DOHH2 (cell line): Measurements from ENCODE around the gene ARL6IP4.
A peak's percentile ranks its signal among the peaks of the same experiment; 100 is the strongest.
"Not testable (repeated sequence)": the region's sequence is repeated elsewhere in the genome, so short reads cannot be mapped to it uniquely, and the experiment has no call there.

Experiments used
- H3F3A ChIP-seq: fragments of 200-600 bp; sonication (generic), shearing (Covaris generic); 2 replicates; pipeline ENCODE4 v1.6.0; 2016; ENCODE audit warnings: antibody characterized with exemption, mild to moderate bottlenecking; ENCODE audit not compliant: control insufficient read depth, insufficient read depth
- H3K27ac ChIP-seq: fragments of 200-600 bp; sonication (generic); 2 replicates; pipeline ENCODE4 v1.5.1; 2014; ENCODE audit warnings: low read depth, mild to moderate bottlenecking, low read length, moderate library complexity
- H3K27me3 ChIP-seq: fragments of 200-600 bp; sonication (generic); 2 replicates; pipeline ENCODE4 v1.6.1; 2014; ENCODE audit warnings: mild to moderate bottlenecking, low read length, mixed read lengths; ENCODE audit not compliant: control insufficient read depth
- H3K36me3 ChIP-seq: fragments of 200-600 bp; sonication (generic); 2 replicates; pipeline ENCODE4 v1.6.1; 2014; ENCODE audit warnings: mild to moderate bottlenecking, low read length, moderate library complexity, mixed read lengths; ENCODE audit not compliant: control insufficient read depth
- H3K4me1 ChIP-seq: fragments of 200-600 bp; sonication (generic); 2 replicates; pipeline ENCODE4 v1.6.1; 2014; ENCODE audit warnings: mild to moderate bottlenecking, low read length, mixed read lengths; ENCODE audit not compliant: control insufficient read depth
- H3K4me2 ChIP-seq: fragments of 200-600 bp; sonication (generic); 2 replicates; pipeline ENCODE4 v1.6.0; 2014; ENCODE audit warnings: mild to moderate bottlenecking, low read length, moderate library complexity
- H3K4me3 ChIP-seq: fragments of 200-600 bp; sonication (generic); 2 replicates; pipeline ENCODE4 v1.5.1; 2014; ENCODE audit warnings: mild to moderate bottlenecking, low read length, mixed read lengths
- H3K79me2 ChIP-seq: fragments of 200-600 bp; sonication (generic); 2 replicates; pipeline ENCODE4 v1.6.1; 2014; ENCODE audit warnings: mild to moderate bottlenecking, low read length, mixed read lengths; ENCODE audit not compliant: control insufficient read depth
- H3K9me2 ChIP-seq: fragments of 200-600 bp; sonication (generic); replicated peaks from 2 replicates; pipeline ENCODE4 v1.6.1; 2014; ENCODE audit warnings: mild to moderate bottlenecking, low read length, mixed read lengths; ENCODE audit not compliant: control insufficient read depth
- H3K9me3 ChIP-seq: fragments of 200-600 bp; sonication (generic); 2 replicates; pipeline ENCODE4 v1.6.1; 2014; ENCODE audit warnings: antibody characterized with exemption, low read length, mixed read lengths; ENCODE audit not compliant: control insufficient read depth, insufficient read depth
- H4K20me1 ChIP-seq: fragments of 200-600 bp; sonication (generic); 2 replicates; pipeline ENCODE4 v1.6.0; 2014; ENCODE audit warnings: low read depth, mild to moderate bottlenecking, antibody characterized with exemption, low read length, moderate library complexity; ENCODE audit not compliant: control insufficient read depth, insufficient read depth
- EZH2phosphoT487 ChIP-seq: fragments of 200-600 bp; sonication (generic); IDR thresholded peaks from 2 replicates; pipeline ENCODE4 v1.6.1; 2017; ENCODE audit warnings: borderline replicate concordance, mild to moderate bottlenecking, antibody characterized with exemption, low read length, moderate library complexity, mixed read lengths
- TF ChIP-seq, protein P1 (sequence below): fragments of 200-600 bp; sonication (generic); IDR thresholded peaks from one replicate; pipeline ENCODE4 v1.5.1; 2014; ENCODE audit warnings: antibody characterized with exemption, mild to moderate bottlenecking, low read depth, low read length; ENCODE audit not compliant: poor library complexity, severe bottlenecking

Gene ARL6IP4

GRCh38 chr12:122935318-122935717, 45.2 kb upstream of the ARL6IP4 start:
- peak overlapping the region; percentile 94 for H3K27ac ChIP-seq
- H3K9me2 ChIP-seq = no peaks in the 10 kb centered on the region
- peak overlapping the region; percentile 20; the same call in 1 of the 2 replicates for H3K4me2 ChIP-seq
- no peaks in the 10 kb centered on the region for H3K36me3 ChIP-seq
- H3K27me3 ChIP-seq = no peaks in the 10 kb centered on the region
- peaks cover 22% of the 10 kb centered on the region for H3F3A ChIP-seq
- no peaks in the 10 kb centered on the region for H3K79me2 ChIP-seq
- no peak overlapping the region for H3K4me3 ChIP-seq
- TF ChIP-seq, protein P1, sequence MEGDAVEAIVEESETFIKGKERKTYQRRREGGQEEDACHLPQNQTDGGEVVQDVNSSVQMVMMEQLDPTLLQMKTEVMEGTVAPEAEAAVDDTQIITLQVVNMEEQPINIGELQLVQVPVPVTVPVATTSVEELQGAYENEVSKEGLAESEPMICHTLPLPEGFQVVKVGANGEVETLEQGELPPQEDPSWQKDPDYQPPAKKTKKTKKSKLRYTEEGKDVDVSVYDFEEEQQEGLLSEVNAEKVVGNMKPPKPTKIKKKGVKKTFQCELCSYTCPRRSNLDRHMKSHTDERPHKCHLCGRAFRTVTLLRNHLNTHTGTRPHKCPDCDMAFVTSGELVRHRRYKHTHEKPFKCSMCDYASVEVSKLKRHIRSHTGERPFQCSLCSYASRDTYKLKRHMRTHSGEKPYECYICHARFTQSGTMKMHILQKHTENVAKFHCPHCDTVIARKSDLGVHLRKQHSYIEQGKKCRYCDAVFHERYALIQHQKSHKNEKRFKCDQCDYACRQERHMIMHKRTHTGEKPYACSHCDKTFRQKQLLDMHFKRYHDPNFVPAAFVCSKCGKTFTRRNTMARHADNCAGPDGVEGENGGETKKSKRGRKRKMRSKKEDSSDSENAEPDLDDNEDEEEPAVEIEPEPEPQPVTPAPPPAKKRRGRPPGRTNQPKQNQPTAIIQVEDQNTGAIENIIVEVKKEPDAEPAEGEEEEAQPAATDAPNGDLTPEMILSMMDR = no peak
- TF ChIP-seq EZH2phosphoT487 = no peak
- H3K9me3 ChIP-seq = 0 out of 2 replicates have a peak, but pooled peaks cover 3% of the 10 kb centered on the region
- peaks cover 71% of the 10 kb centered on the region for H3K4me1 ChIP-seq
- H4K20me1 ChIP-seq = no peaks in the 10 kb centered on the region

GRCh38 chr12:122937622-122938091, 42.8 kb upstream of the ARL6IP4 start:
- Histone ChIP-seq H3K9me2 (no peaks in the 10 kb centered on the region), H4K20me1 (no peaks in the 10 kb centered on the region), H3K79me2 (no peaks in the 10 kb centered on the region), H3K4me3 (0 out of 2 replicates have a peak overlapping the region, but pooled peaks have one; percentile 1), H3K27ac (no peak overlapping the region), H3K36me3 (no peaks in the 10 kb centered on the region), H3K4me1 (peaks cover 52% of the 10 kb centered on the region), H3K4me2 (peak overlapping the region; percentile 42), H3K9me3 (0 out of 2 replicates have a peak, but pooled peaks cover 3% of the 10 kb centered on the region), H3F3A (peaks cover 21% of the 10 kb centered on the region), H3K27me3 (no peaks in the 10 kb centered on the region)
- TF ChIP-seq, protein P1 = no peak
- no peak for TF ChIP-seq EZH2phosphoT487

GRCh38 chr12:122939125-122939524, 41.4 kb upstream of the ARL6IP4 start:
- H3K36me3 ChIP-seq = no peaks in the 10 kb centered on the region
- H3K4me3 ChIP-seq = no peak overlapping the region
- no peak overlapping the region for H3K4me2 ChIP-seq
- H3K79me2 ChIP-seq = no peaks in the 10 kb centered on the region
- peaks cover 37% of the 10 kb centered on the region for H3K4me1 ChIP-seq
- TF ChIP-seq, protein P1 = no peak
- peaks cover 11% of the 10 kb centered on the region for H3F3A ChIP-seq
- H3K9me2 ChIP-seq = no peaks in the 10 kb centered on the region
- no peak overlapping the region for H3K27ac ChIP-seq
- no peaks in the 10 kb centered on the region for H3K27me3 ChIP-seq
- no peaks in the 10 kb centered on the region for H4K20me1 ChIP-seq
- 0 out of 2 replicates have a peak, but pooled peaks cover 3% of the 10 kb centered on the region for H3K9me3 ChIP-seq

DNA sequence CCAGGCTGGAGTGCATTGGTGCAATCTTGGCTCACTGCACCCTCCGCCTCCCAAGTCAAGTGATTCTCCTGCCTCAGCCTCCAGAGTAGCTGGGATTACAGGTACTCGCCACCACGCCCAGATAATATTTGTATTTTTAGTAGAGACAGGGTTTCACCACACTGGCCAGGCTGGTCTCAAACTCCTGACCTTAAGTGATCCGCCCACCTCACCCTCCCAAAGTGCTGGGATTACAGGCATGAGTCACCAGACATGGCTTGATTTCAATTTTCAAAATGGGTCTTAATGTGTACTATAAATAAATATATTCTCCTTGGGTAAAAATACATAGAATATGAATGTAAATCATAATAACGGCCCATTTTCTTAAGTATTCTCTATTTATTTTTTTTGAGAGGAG, 39.1 kb upstream of the ARL6IP4 start:
- not testable (repeated sequence) for H3K9me2 ChIP-seq, H3K4me3 ChIP-seq, H3K27me3 ChIP-seq, H4K20me1 ChIP-seq, H3K79me2 ChIP-seq, H3K27ac ChIP-seq, H3K4me2 ChIP-seq, H3F3A ChIP-seq, H3K36me3 ChIP-seq, H3K9me3 ChIP-seq
- H3K4me1 ChIP-seq = peaks cover 19% of the 10 kb centered on the region
